HG03520 (cell line): ENCODE data around the gene AK2.
A peak's percentile ranks its signal among the peaks of the same experiment; 100 is the strongest.
"Not testable (repeated sequence)": the region's sequence is repeated elsewhere in the genome, so short reads cannot be mapped to it uniquely, and the experiment has no call there.

Source experiments
- ATAC-seq: cut with Tn5 transposase; IDR thresholded peaks from one replicate; pipeline ENCODE4 v1.9.1; 2021; ENCODE audit warnings: mild to moderate bottlenecking, moderate library complexity; ENCODE audit not compliant: unreplicated experiment

Gene AK2

DNA sequence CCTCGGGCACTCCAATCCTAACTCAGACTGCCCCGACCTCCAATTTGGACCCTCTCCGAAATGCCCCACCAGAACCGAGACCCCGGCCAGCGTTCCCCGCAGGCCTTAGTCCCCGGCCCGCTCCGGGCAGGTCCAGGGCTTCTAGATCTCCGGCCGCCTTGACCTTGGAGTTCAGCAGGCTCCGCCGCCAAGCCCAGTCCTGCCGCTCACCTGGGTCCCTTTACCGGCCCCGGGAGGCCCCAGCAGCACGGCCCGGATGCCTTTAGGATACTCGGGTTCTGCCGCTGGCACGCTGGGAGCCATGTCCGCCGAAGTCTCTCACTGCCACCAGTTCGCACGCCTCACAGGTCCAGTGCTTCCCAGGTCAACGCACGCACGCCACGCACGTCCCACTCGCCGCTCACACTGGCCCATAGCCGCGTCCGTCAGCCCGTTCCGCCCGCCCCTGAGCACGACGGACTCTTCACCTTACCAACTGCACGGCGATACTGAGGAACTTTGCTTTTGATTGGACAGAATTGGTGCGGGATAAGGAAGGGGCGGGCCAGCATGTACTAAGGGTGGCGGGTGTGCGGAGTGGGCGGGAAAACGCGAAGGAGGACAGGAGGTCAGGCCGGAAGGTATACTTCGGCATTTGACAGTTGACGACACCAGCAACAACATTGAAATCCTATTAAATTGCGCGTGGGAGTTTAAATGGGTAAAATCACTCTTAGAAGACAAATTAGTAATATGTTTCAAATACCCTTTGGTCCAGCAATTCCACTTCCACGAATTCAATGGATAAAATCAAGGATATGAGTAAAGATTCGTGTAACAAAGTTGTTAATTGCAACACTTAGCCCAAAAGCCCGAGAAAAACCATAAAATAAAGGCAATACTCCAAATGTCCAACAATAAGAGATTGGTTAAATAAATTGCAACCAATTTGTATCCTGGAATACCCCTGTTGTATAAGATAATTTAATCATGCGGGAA, at the start of gene AK2:
TSS of gene AK2 (minus strand) at position 358 of the 978 bp plus-strand sequence. CDS start at position 303, 55 bp downstream.
- peak; percentile 97 for ATAC-seq

DNA sequence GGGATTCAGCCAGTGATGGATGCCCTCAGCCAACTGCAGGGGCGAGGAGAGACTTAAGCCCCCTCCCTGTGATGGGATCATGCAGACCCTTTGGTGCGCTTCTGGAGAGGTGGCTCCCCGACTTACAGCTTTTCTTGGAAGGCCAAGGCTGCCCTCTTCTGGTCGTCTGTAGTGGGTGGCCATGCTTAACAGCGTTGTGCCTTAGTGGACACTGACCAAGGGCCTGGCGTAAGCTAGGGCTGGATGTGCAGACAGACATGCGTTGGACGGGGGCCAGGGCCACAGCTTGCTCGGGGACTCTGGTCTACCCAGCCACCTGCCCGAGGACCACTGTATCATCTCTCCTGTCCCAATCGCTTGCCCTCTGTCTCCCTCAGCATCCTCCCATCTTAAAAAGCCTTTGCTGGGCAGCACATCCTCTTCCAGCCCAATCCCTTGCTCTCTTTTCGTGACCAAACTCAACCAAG, 49.7 kb upstream of the AK2 start:
- ATAC-seq: no peak

DNA sequence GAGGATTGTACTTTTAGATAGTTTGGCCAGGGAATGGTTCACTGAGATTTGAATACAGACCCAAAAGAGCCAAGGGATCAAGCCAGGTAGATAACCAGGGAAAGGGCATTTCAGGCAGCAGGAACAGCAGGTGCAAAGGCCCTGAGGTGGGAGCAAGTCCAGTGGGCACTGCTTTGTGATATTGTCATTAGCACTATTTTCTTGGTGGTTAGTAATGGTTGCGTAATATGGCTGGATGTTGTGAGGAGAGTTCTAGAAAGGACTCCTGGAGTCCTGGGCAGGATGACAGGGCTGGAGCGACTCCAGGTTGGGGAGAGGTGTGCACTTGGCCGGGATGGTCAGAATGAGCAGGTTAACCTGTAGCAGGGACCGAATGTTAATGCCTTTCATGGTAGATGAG, 48.6 kb upstream of the AK2 start:
- ATAC-seq: no peak

DNA sequence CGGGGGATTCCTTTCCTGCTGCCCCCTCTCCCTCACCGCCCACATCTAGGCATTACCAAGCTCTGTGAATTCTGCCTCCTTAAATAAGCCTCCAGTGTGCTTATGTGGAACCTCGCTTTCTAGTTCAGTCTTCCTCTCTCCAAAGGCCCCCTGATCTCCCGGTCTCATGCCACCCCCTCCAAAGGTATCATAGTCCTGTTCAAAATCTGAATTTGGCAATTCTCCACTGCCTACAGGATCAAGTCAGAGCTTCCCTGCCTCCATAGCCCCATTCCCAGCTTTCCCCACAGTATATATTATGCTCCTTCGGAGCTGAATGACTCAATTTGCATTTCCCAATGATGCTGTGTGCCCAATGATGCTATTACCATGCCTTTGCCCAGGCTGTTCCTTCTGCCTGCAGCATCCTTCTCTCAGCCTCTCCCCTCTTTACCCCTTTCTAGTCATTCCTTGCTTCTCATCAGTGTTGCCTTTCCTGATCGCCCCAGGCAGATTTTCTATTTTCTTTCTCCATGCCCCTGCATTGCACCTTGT, 46.0 kb upstream of the AK2 start:
- ATAC-seq: no peak

DNA sequence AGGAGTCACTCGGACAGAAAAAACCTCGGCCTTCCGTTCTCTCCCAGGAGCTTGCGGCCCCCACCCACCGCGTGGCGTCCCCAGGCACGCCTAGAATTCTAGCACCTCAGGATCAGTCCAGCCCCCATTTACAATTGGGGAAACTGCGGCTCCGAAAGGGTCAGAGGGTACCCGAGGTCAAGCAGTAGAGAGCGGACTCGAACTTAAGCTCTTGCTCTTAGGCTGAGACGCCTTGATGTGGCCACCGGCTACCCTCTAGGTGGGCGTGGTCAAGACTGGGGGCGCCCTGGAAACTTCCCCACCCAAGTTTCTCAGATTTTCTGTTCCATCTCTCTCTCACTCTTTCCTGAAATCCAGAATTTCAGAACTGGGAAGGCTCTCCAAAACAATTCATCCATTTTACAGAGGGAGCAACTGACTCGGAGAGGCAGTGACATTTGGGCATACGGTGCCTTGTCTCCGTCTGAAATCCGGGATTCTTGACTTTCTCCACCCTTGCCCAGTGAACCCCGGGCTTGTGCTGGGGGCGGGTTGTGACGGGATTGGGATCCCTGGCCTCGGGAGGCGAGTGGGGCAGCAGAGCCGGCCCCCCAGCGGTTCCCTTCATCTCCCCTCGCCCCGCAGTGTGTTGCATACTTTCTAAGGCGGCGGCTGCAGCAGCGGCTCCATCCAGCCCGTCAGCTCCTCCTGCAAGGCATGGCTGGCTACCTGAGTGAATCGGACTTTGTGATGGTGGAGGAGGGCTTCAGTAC, 45.0 kb upstream of the AK2 start:
- no peak for ATAC-seq

DNA sequence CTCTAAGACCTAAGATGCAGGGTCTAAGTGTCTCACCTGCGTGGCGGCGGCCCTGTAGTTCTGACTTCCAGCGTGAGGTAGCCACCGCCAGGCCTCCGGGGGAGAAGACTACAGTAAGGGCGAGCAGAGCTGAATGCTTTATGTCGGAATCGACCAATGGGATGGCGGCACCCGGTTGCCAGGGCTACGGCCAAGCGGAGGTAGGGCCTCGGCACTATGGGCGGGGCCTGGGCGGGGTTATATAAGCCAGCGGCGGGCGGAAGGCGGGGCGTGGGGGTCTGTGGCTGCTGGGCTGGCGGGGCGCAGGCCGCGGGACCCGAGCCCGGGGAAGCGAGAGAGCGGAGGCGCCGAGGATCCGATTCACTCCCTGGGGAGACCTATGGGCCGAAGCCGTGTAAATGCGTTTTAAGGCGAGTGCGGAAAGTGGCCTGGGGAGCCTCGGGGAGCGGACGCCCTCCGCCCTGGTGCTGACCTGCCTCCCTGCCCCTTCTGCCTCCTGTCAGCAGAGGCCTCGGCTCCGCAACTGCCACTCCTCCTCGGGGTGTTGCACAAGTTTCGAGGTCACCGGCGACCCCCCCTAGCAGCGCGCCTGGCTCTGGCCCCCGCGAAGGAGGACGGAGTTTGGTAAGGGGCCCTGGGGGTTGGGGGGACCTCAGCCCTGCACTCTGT, 44.3 kb upstream of the AK2 start, which contains the start of gene AZIN2:
TSS of gene AZIN2 (plus strand) at position 269 of the 669 bp plus-strand sequence. CDS start 1,097 bp downstream, outside the sequence.
- peak; percentile 93 for ATAC-seq

DNA sequence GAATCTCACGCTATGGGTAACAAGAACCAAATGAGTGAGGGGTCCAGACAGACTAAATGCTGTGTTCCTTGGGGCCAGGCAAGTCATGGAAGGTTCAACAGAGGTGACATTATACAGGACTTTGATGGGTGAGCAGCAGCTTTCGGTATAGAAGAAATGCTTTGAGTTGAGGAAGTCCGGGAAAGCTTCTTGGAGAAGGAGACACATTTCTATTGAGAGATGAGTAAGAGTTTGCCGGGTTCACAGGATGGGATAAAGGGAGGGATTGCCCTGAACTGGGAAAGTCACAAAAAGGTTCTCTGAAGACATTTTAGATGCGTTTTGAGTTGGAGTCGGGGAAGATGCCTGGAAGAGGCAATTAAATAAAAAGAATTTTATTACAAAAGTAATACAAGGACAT, 43.7 kb upstream of the AK2 start:
- no peak for ATAC-seq

DNA sequence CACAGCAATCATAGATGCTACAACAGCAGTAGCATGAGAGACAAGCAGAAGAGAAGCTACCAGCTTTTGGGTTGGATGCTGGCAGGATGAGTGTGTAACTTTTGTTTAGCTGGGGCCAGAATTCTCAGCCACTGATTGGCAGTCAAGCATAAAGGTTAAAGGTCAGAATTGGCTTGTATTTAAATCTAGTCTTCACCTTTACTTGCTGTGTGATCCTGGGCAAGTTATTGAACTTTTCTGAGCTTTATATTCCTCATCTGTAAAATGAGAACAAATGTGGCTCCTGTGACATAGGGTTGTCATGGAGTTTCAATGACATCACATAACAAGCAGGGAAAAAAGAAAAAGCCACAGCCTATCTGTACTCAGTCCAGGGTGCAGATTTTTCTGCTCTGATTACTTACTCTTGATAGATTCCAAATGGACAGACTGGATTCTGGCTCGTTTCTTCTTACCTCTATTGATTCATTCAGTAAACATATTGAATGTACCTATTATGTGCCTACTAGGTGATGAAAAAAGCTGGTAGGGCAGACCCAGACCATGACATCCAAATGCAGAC, 41.4 kb upstream of the AK2 start:
- ATAC-seq: no peak

DNA sequence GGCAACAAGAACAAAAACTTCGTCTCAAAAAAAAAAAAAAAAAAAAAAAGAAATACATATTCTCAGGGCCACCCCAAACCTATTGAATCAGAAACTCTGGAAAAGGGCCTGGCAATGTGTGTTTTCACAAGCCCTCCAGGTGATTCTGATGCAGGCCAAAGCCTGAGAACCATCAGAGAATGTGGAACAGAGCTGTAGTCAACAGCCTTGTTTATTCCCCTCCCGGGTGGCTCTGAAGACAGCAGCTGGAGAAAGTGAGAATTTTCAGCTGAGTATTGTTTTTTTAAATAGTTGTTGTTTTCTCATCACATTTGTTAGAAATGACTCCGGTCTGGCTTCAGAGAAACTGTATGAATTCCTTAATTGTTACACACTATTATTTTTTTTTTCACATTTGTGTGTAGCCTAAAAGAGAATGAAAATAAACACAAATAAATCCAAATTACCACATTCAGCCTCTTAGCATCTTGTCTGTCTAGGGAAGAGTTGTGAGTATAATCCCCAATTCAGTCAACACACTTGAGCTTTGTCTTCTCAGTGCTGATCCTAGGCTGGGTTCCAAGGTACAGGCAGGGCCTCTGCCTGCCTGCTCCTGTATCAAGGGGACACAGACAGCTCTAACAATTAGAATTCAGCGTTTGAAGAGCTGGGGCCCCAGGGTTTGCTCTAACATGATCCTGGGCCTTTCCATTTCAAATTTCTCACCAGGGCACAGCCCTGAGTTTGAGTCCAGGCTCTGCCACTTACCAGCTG, 37.7 kb upstream of the AK2 start:
- ATAC-seq: no peak

DNA sequence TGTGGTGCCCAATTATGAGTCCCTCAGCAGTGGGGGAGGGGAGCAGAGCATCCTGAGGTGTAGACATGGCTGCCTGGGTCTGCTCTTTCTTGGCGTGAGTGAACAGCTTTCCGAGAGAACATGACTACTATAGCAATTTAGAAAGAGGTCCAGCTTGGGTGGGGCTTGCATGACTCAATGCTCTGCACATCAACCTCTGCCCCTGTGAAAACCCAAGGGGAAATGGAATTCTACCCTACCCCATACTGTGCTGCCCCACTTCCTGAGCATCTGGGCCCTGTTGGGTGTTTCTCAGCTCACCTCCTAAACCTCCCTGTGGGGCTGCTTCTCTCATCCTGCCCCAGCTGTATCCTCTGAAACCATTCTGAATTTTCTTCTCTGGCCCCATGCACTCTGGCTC, 36.0 kb upstream of the AK2 start:
- ATAC-seq: no peak

DNA sequence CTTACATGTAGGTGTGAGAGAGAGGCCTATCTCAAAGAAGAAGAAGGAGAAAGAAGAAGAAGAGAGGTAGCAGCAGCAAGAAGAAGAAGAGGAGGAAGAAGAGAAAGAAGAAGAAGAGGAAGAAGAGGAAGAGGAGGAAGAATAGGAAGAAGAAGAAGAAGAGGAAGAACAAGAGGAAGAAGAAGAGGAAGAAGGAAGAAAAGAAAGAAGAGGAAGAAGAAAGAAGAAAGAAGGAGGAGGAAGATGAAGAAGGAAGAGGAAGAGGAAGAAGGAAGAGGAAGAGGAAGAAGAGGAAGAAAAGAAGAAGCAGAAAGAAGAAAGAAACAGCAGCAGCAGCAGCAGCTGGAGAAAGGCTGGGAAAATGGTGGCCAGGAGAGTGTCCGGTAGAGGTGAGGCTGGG, 33.9 kb upstream of the AK2 start:
- no peak for ATAC-seq

DNA sequence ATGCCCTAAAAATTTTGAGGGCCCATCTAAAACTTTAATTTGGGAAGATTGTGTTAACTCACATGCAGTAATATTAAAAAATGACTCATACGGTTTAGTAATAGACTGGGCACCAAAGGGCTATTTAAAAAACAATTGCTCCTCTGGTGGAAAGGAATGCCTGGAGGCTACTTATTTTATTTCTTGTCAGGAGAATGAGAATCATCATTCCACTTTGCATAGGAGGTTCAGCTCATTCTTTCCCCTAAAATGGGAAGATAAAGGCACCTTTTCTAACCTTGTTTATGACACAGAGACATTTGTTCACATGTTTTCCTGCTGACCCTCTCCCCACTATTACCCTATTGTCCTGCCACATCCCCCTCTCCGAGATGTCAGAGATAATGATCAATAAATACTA, 31.4 kb upstream of the AK2 start:
- not testable (repeated sequence) for ATAC-seq

DNA sequence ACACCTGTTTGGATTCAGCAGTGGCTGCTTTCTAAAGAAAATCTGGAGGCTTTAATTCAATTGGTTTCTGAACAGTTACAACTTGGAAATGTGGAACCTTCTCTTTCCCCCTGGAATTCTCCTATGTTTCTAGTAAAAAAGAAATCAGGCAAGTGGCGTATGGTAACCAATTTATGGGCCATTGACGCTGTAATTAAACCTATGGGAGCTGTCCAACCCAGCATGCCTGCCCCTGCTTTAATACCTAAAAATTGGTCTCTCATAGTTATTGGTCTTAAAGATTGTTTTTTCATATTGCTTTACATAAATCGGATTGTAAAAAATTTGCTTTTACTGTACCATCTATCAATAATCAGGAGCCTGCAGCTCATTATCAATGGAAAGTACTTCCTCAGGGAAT, 29.8 kb upstream of the AK2 start:
- not testable (repeated sequence) for ATAC-seq

DNA sequence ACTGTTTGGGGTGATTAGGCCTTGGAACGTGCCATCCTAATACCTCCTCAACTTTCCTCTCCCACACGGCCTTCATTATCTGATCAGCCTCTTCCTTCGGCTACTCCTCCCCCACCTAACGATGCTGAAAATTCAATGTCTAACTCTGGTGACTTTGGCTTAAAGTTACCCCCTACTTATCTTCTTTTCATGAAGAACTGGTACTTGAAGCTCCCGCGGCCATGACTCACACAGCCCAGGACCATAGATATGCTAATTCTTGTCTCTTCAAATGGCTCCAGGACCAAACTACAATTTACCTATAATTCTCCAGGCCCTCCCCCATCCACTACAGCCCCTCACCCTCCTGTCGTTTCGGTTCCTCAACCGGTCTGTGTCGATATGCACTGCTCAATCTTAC, 28.6 kb upstream of the AK2 start:
- no peak for ATAC-seq

DNA sequence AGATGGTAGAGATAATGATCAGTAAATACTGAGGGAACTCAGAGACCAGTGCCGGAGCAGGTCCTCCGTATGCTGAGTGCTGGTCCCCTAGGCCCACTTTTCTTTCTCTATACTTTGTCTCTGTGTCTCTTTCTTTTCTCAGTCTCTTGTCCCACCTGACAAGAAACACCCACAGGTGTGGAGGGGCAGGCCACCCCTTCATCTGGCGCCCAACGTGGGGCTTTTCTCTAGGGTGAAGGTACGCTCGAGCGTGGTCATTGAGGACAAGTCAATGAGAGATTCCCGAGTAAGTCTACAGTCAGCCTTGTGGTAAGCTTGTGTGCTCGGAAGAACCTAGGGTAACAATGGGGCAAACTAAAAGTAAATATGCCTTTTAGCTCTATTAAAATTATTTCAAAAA, 27.6 kb upstream of the AK2 start:
- ATAC-seq: not testable (repeated sequence)

DNA sequence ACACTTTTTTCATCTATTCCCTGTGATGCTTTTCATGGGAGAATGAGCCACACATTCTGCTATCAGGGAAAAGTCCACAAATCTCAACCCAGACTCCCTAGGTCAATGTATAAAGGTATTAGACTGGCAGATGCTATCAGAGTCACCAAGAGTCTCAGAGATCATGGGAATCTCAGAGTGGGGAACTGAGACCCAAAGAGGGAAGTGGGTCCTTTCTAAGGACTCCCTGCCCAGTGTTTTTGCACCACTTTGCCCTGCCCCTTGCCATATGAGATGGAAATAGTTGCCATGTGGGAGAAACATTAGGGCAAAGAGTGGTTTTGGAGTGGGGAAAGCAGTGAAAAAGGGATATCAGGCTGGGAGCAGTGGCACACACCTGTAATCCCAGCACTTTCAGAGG, 25.2 kb upstream of the AK2 start:
- no peak for ATAC-seq

DNA sequence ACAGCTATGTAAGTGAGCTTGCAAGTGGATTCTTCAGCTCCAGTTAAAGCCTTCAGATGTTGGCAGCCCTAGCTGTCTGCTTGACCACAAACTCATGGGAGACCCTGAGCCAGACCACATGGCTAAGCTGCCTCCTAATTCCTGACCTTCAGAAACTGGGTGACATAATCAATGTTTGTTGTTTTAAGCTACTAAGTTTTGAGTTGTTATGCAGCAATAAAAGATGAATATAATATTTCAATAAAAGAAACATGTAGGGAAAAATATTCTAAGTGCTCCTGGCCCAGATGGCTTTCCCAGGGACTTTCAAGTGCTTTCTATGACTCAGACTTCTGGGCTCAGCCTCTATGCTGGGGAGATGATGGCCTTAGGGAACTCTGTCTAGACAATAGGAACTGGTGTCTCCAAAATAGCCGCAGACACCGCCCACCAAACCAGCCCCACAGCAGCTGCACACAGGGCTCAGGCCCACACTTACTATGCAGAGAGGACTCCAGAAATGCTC, 23.9 kb upstream of the AK2 start:
- no peak for ATAC-seq

DNA sequence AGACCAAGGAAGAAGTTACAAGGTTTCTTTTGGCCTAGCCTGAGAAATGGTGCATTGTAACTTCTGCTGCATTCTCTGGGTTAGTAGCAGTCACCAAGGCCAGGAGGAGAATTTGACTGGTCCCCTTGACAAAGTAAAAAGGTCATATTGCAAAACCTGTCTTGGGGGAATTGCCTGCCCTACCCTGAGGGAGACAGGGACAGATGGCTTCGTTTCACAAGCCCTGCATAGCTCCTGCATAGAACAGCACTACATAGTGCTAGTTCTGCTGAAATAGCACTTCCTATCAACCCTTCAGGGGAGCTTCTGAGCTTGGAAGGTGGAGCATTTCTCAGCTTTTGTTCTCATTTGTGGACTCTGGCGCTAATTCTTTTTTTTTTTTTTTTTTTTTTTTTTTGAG, 20.4 kb upstream of the AK2 start:
- no peak for ATAC-seq

DNA sequence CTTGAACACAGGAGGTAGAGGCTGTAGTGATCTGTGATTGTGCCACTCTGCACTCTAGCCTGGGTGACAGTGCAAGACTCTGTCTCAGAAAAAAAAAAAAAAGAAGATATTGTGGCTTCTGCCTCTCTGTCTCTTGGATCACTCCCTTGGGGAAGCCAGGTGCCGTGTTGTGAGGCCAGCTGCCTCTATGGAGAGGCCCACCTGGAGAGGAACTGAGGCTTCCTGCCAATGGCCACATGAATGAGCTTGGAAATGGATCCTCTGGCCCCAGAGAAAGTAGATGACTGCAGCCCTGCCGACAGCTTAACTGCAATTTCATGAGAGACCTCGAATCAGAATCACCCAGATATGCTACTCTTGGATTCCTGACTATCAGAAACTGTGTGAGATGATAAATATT, 19.7 kb upstream of the AK2 start:
- ATAC-seq: no peak
